Adrenal gland (tissue), 5 donors: ENCODE results near the gene PHLDB1.
"Not testable (repeated sequence)": the region's sequence is repeated elsewhere in the genome, so short reads cannot be mapped to it uniquely, and the experiment has no call there.

Experiments
- POLR2A ChIP-seq, 2 donors: fragments of 450-650 bp; IDR thresholded peaks; one replicate each; pipeline ENCODE4 v1.6.1; 2017; ENCODE audit warnings: antibody characterized with exemption in 2 of 2, mild to moderate bottlenecking in 2 of 2, moderate library complexity in 1 of 2
- TF ChIP-seq, protein P1 (sequence below), 6 experiments: fragments of 450-650 bp in 4 of 6; fragments of 200-600 bp in 2 of 6; sonication (generic) in 1 of 6; IDR thresholded peaks; 1 replicate in 5 of 6; 2 replicates in 1 of 6; pipeline versions ENCODE4 v1.5.1 to v1.8.0; 2016 to 2021; ENCODE audit warnings: antibody characterized with exemption in 6 of 6, mild to moderate bottlenecking in 2 of 6, moderate library complexity in 1 of 6
- donor health status: DM: no; HTN: no; CAD: no.

DNA sequence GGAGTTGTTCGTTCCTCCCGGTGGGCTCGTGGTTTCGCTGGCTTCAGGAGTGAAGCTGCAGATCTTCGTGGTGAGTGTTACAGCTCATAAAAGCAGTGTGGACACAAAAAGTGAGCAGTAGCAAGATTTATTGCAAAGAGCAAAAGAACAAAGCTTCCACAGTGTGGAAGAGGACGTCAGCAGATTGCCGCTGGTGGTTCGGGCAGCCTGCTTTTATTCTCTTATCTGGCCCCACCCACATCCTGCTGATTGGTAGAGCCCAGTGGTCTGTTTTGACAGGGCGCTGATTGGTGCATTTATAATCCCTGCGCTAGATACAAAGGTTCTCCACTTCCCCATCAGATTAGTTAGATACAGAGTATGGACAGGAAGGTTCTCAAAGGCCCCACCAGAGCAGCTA lies 80.9 kb downstream of the PHLDB1 start:
- TF ChIP-seq, protein P1, sequence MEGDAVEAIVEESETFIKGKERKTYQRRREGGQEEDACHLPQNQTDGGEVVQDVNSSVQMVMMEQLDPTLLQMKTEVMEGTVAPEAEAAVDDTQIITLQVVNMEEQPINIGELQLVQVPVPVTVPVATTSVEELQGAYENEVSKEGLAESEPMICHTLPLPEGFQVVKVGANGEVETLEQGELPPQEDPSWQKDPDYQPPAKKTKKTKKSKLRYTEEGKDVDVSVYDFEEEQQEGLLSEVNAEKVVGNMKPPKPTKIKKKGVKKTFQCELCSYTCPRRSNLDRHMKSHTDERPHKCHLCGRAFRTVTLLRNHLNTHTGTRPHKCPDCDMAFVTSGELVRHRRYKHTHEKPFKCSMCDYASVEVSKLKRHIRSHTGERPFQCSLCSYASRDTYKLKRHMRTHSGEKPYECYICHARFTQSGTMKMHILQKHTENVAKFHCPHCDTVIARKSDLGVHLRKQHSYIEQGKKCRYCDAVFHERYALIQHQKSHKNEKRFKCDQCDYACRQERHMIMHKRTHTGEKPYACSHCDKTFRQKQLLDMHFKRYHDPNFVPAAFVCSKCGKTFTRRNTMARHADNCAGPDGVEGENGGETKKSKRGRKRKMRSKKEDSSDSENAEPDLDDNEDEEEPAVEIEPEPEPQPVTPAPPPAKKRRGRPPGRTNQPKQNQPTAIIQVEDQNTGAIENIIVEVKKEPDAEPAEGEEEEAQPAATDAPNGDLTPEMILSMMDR (IDR thresholded peaks at IDR 0.05): not testable (repeated sequence)
- TF ChIP-seq POLR2A (IDR thresholded peaks at IDR 0.05): not testable (repeated sequence)
